K562 (cell line): ENCODE data around the gene CPN2. TPM values are rescaled to one million over a fixed set of nuclear protein-coding genes. Genes with fewer than 3 reads are reported as not detected.

Source experiments
- CEBPZ ChIP-seq: fragments of 150-350 bp; IDR thresholded peaks from 2 replicates; pipeline ENCODE4 v1.6.1; 2014; ENCODE audit warnings: low read depth, mild to moderate bottlenecking, low read length, borderline replicate concordance
- CREBBP ChIP-seq: IDR thresholded peaks from one replicate; pipeline ENCODE4 v1.6.1; 2012; ENCODE audit warnings: low read depth, mild to moderate bottlenecking, control low read depth, inconsistent platforms, low read length
- CTCFL ChIP-seq: IDR thresholded peaks from 2 replicates; pipeline ENCODE4 v1.6.1; 2011; ENCODE audit warnings: borderline replicate concordance, low read depth, mild to moderate bottlenecking, moderate library complexity, low read length; ENCODE audit not compliant: insufficient read depth, poor library complexity, severe bottlenecking
- EZH2 ChIP-seq: IDR thresholded peaks from 2 replicates; pipeline ENCODE4 v1.6.1; 2012; ENCODE audit warnings: low read depth, mild to moderate bottlenecking, inconsistent platforms, low read length, borderline replicate concordance
- GABPB2 ChIP-seq: fragments of 250-450 bp; sonication (Bioruptor Pico); conservative IDR thresholded peaks from 2 replicates; pipeline ENCODE4 v1.5.1; 2021; ENCODE audit warnings: mild to moderate bottlenecking
- GTF2B ChIP-seq: IDR thresholded peaks from 2 replicates; pipeline ENCODE4 v1.6.1; 2011; ENCODE audit not compliant: insufficient read length; ENCODE audit errors: extremely low read depth
- ILF3 ChIP-seq: fragments of 450-650 bp; IDR thresholded peaks from 2 replicates; pipeline ENCODE4 v1.6.1; 2018; ENCODE audit warnings: antibody characterized with exemption, mild to moderate bottlenecking, moderate library complexity, borderline replicate concordance
- RBM25 ChIP-seq: fragments of 200-400 bp; formaldehyde crosslinking; IDR thresholded peaks from 2 replicates; pipeline ENCODE4 v1.6.1; 2018; ENCODE audit warnings: low read length, low read depth, moderate library complexity; ENCODE audit not compliant: severe bottlenecking
- ZNF232 ChIP-seq: sonication (generic); formaldehyde crosslinking; IDR thresholded peaks from 2 replicates; pipeline ENCODE4 v1.8.0; 2022; ENCODE audit warnings: mild to moderate bottlenecking, missing genetic modification reagents
- ZNF318 ChIP-seq, 2 experiments: fragments of 450-650 bp; IDR thresholded peaks; 2 replicates each; pipeline ENCODE4 v1.6.1; 2016; ENCODE audit warnings: mild to moderate bottlenecking in 2 of 2, borderline replicate concordance in 1 of 2, low read depth in 1 of 2, moderate library complexity in 1 of 2
- ZNF589 ChIP-seq: fragments of 200-800 bp; sonication (Bioruptor generic); IDR thresholded peaks from 2 replicates; pipeline ENCODE4 v1.6.1; 2016; ENCODE audit warnings: low read depth, missing genetic modification characterization, missing compliant biosample characterization
- polyA plus RNA-seq, 8 experiments: library from polyadenylated mRNA; depleted of rRNA in 4 of 8; stranded (reverse) in 5 of 8; unstranded in 3 of 8; fragments of >200 nt; fragmentation: Nextera tagmentation in 2 of 8; fragmentation: Illumina TruSeq in 1 of 8; extraction: Ambion mirVana in 2 of 8; extraction: Trizol in 1 of 8; gene quantifications; 2 replicates each; pipeline versions ENCODE4 v1.2.1 to v1.2.3, GENCODE V29; 2011 to 2014; ENCODE audit warnings: inconsistent platforms in 1 of 8, missing spikeins in 1 of 8
- total RNA-seq, 7 experiments: library from RNA; depleted of rRNA in 6 of 7; stranded (reverse); fragments of >200 nt in 6 of 7; fragmentation: Illumina TruSeq in 2 of 7; extraction: Trizol in 2 of 7; gene quantifications; 2 replicates each; pipeline versions ENCODE4 v1.2.1 to v1.2.3, GENCODE V29; 2011 to 2021; ENCODE audit warnings: low replicate concordance in 1 of 7

The CPN2 gene
- total and polyA plus RNA-seq, 9 of the 15 experiments (the other 6 are each of a cell fraction or from before 2014, with no cell fraction given): not detected

- no peak for TF ChIP-seq CEBPZ
- TF ChIP-seq GABPB2 (CRISPR knock-in tag): no peak
- TF ChIP-seq RBM25: no peak
- no peak for TF ChIP-seq ZNF232 (CRISPR knock-in tag)
- no peak for TF ChIP-seq GTF2B
- TF ChIP-seq CREBBP: no peak
- no peak for TF ChIP-seq CTCFL
- TF ChIP-seq ZNF318 (IDR thresholded peaks at IDR 0.05; ENCODE audit: borderline replicate concordance in 1 of 2, low read depth in 1 of 2): no peak
- TF ChIP-seq ILF3: no peak
- no peak for TF ChIP-seq EZH2
- TF ChIP-seq ZNF589 (CRISPR knock-in tag): no peak
Measured at GRCh38 chr3:194327218-194328052, 23.7 kb downstream of the CPN2 start (continued).
